NT2/D1 (cell line): Measurements from ENCODE around the gene SMCO3.

ENCODE experiments used
- SUZ12 ChIP-seq: IDR thresholded peaks from 2 replicates; pipeline ENCODE4 v1.6.1; 2011; ENCODE audit not compliant: insufficient read length, insufficient read depth; ENCODE audit errors: extremely low read depth
- ZNF274 ChIP-seq: IDR thresholded peaks from 2 replicates; pipeline ENCODE4 v1.6.1; 2011; ENCODE audit warnings: mild to moderate bottlenecking, low read depth, low read length

GRCh38 chr12:14825256-14825655, 11.3 kb upstream of the SMCO3 start:
- TF ChIP-seq SUZ12 (no peak), ZNF274 (no peak)
